NB4 (cell line): ENCODE results near the gene PITX1.

ENCODE experiments used
- CTCF ChIP-seq: IDR thresholded peaks from one replicate; pipeline ENCODE4 v1.5.1; 2012; ENCODE audit warnings: low read depth, low read length
- MAX ChIP-seq: IDR thresholded peaks from 2 replicates; pipeline ENCODE4 v1.6.1; 2011; ENCODE audit warnings: low read depth, low read length
- MYC ChIP-seq: IDR thresholded peaks from 2 replicates; pipeline ENCODE4 v1.6.1; 2011; ENCODE audit warnings: low read depth, low read length
- POLR2A ChIP-seq: IDR thresholded peaks from 2 replicates; pipeline ENCODE4 v1.6.1; 2011; ENCODE audit warnings: mild to moderate bottlenecking; ENCODE audit not compliant: insufficient read length; ENCODE audit errors: extremely low read depth

GRCh38 chr5:135073761-135074345 is 39.8 kb upstream of the PITX1 start:
- TF ChIP-seq POLR2A (no peak), CTCF (no peak), MYC (no peak), MAX (no peak)
